Endodermal cell (in vitro differentiated cells): ENCODE measurements around the gene CD3D. TPM values are rescaled to one million over a fixed set of nuclear protein-coding genes. Genes with fewer than 3 reads are reported as not detected.
"Not testable (repeated sequence)": the region's sequence is repeated elsewhere in the genome, so short reads cannot be mapped to it uniquely, and the experiment has no call there.

Experiments used
- DNase-seq: peaks from one replicate; pipeline ENCODE4 v3.0.0-alpha.2; 2017
- H3K27ac ChIP-seq: 2 replicates; pipeline ENCODE4 v1.5.1; 2013; ENCODE audit warnings: mild to moderate bottlenecking, low read depth, low read length, moderate library complexity
- H3K27me3 ChIP-seq: 2 replicates; pipeline ENCODE4 v1.6.1; 2013; ENCODE audit warnings: mild to moderate bottlenecking, low read length, moderate library complexity; ENCODE audit not compliant: insufficient read depth, control insufficient read depth, poor library complexity, severe bottlenecking
- H3K36me3 ChIP-seq: 2 replicates; pipeline ENCODE4 v1.7.0; 2013; ENCODE audit warnings: mild to moderate bottlenecking, low read length, moderate library complexity; ENCODE audit not compliant: control insufficient read depth, insufficient read depth
- H3K4me1 ChIP-seq: one replicate; pipeline ENCODE4 v1.7.0; 2013; ENCODE audit warnings: low read length; ENCODE audit not compliant: control insufficient read depth, insufficient read depth
- H3K4me3 ChIP-seq: 2 replicates; pipeline ENCODE4 v1.5.1; 2013; ENCODE audit warnings: mild to moderate bottlenecking, low read length, moderate library complexity
- H3K9ac ChIP-seq: 2 replicates; pipeline ENCODE4 v1.6.1; 2013; ENCODE audit warnings: mild to moderate bottlenecking, low read length, moderate library complexity; ENCODE audit not compliant: poor library complexity, severe bottlenecking; ENCODE audit errors: extremely low read depth
- H3K9me3 ChIP-seq: 2 replicates; pipeline ENCODE4 v1.6.1; 2013; ENCODE audit warnings: mild to moderate bottlenecking, low read length, moderate library complexity; ENCODE audit not compliant: control insufficient read depth
- H3K27ac Mint-ChIP-seq: 2 replicates; pipeline ENCODE4 v1.8.0; 2020; ENCODE audit warnings: mixed read lengths
- H3K27me3 Mint-ChIP-seq: 2 replicates; pipeline ENCODE4 v1.8.0; 2021; ENCODE audit warnings: mild to moderate bottlenecking, mixed read lengths; ENCODE audit not compliant: insufficient read depth
- H3K36me3 Mint-ChIP-seq: 2 replicates; pipeline ENCODE4 v1.8.0; 2020; ENCODE audit warnings: low read depth, mixed read lengths
- H3K4me1 Mint-ChIP-seq: 2 replicates; pipeline ENCODE4 v1.8.0; 2020; ENCODE audit warnings: mixed read lengths
- H3K4me3 Mint-ChIP-seq: 2 replicates; pipeline ENCODE4 v1.8.0; 2020; ENCODE audit warnings: mild to moderate bottlenecking, moderate library complexity, mixed read lengths
- H3K9me3 Mint-ChIP-seq: 2 replicates; pipeline ENCODE4 v1.8.0; 2020; ENCODE audit warnings: mild to moderate bottlenecking, mixed read lengths
- WGBS, 2 experiments: methylation state at CpG; one replicate each; pipeline versions ENCODE4 v1.1.5 to v1.1.7; 2013; ENCODE audit warnings: missing lambda C conversion rate in 2 of 2, mixed read lengths in 1 of 2; ENCODE audit not compliant: insufficient coverage in 1 of 2, insufficient read length in 1 of 2; 5-methylcytosine and 5-hydroxymethylcytosine counted together
- total RNA-seq, 2 donors: library from RNA; stranded (reverse); fragmentation: NEBNext Ultra II Directional in 1 of 2; extraction: Animal tissue kit (Norgen Biotek cat#: 25700) in 1 of 2; gene quantifications; 2 replicates in 1 of 2; 3 replicates in 1 of 2; pipeline ENCODE4 v1.2.1, GENCODE V29; 2021
- TF ChIP-seq, protein P1 (sequence below): fragments of 200-600 bp; sonication (generic); conservative IDR thresholded peaks from 2 replicates; pipeline ENCODE4 v1.5.0; 2021; ENCODE audit warnings: antibody characterized with exemption, mild to moderate bottlenecking

CD3D gene
- total RNA-seq, 2 donors from 2014 or later: 0.92 TPM; not detected in 1

DNA sequence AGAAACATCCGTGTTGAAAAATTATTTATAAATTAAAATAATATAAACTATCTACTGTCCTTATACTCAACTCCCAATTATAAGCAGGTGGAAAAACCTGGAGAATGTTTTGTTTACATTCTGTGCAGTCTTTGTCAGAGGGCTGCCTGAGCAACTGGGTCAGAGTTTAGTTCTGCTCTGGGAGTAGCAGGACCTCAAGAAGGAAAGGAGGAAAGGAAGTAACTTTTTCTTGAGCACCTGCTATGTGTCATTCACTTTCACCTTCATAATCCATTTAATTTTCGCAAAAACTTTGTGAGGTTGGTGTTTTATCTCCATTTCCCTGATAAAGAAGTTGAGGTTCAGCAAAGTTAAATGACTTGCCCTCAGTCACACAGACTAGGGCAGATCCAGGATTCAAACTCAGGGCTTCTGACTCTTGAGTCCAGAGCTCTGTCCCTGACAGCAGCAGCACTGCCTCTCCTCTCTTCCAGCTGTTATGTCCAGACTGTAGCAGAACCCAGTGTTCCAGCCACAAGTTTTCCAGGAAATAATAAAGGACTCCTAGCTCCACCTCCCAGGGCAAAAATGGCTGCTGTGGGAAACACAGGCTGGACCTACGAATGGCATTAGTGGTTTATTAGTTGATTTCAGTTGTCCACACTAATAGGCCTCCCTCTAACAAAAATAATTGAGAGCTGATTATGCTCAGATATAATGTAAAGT lies 31.6 kb downstream of the CD3D start:
- no peaks in the 10 kb centered on the region for H3K36me3 ChIP-seq
- TF ChIP-seq, protein P1, sequence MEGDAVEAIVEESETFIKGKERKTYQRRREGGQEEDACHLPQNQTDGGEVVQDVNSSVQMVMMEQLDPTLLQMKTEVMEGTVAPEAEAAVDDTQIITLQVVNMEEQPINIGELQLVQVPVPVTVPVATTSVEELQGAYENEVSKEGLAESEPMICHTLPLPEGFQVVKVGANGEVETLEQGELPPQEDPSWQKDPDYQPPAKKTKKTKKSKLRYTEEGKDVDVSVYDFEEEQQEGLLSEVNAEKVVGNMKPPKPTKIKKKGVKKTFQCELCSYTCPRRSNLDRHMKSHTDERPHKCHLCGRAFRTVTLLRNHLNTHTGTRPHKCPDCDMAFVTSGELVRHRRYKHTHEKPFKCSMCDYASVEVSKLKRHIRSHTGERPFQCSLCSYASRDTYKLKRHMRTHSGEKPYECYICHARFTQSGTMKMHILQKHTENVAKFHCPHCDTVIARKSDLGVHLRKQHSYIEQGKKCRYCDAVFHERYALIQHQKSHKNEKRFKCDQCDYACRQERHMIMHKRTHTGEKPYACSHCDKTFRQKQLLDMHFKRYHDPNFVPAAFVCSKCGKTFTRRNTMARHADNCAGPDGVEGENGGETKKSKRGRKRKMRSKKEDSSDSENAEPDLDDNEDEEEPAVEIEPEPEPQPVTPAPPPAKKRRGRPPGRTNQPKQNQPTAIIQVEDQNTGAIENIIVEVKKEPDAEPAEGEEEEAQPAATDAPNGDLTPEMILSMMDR: no peak
- H3K27me3 ChIP-seq: no peaks in the 10 kb centered on the region
- no peak overlapping the region for H3K9ac ChIP-seq
- no peak overlapping the region for H3K27ac ChIP-seq
- H3K9me3 ChIP-seq: no peaks in the 10 kb centered on the region
- no peak for DNase-seq
- no peak overlapping the region for H3K4me3 ChIP-seq
- H3K9me3 Mint-ChIP-seq: no peaks in the 10 kb centered on the region
- 83% methylated on average over 1 of the region's 3 CpGs; no CpG with 5 or more reads in 1 of the 2 experiments for WGBS, 2 experiments
- H3K27ac Mint-ChIP-seq: no peak overlapping the region
- no peak overlapping the region for H3K4me3 Mint-ChIP-seq
- H3K4me1 Mint-ChIP-seq: peaks cover 24% of the 10 kb centered on the region
- peaks cover 13% of the 10 kb centered on the region for H3K27me3 Mint-ChIP-seq
- peaks cover 20% of the 10 kb centered on the region for H3K4me1 ChIP-seq
- H3K36me3 Mint-ChIP-seq: no peaks in the 10 kb centered on the region

DNA sequence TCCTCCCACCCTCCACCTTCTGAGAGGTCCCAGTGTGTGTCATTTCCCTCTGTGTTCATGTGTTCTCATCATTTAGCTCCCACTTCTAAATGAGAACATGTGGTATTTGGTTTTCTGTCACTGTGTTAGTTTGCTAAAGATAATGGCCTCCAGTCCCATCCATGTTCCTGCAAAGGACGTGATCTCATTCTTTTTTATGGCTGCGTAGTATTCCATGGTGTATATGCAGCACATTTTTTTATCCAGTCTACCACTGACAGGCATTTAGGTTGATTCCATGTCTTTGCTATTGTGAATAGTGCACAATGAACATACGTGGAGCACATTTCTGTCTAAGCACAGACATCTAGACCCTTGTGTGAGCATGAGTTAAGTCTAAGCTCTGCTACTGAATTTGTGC lies 32.2 kb downstream of the CD3D start:
- TF ChIP-seq, protein P1: no peak
- Mint-ChIP-seq H3K27ac (no peak overlapping the region), H3K9me3 (no peaks in the 10 kb centered on the region), H3K27me3 (peaks cover 13% of the 10 kb centered on the region), H3K4me1 (peaks cover 22% of the 10 kb centered on the region), H3K4me3 (no peak overlapping the region), H3K36me3 (no peaks in the 10 kb centered on the region)
- Histone ChIP-seq H3K27ac (no peak overlapping the region), H3K36me3 (no peaks in the 10 kb centered on the region), H3K9ac (no peak overlapping the region), H3K9me3 (no peaks in the 10 kb centered on the region), H3K4me3 (no peak overlapping the region), H3K4me1 (peaks cover 17% of the 10 kb centered on the region), H3K27me3 (no peaks in the 10 kb centered on the region)
- WGBS, 2 experiments: 91 to 100% methylated on average over 3 of the region's 3 CpGs
- DNase-seq: no peak

DNA sequence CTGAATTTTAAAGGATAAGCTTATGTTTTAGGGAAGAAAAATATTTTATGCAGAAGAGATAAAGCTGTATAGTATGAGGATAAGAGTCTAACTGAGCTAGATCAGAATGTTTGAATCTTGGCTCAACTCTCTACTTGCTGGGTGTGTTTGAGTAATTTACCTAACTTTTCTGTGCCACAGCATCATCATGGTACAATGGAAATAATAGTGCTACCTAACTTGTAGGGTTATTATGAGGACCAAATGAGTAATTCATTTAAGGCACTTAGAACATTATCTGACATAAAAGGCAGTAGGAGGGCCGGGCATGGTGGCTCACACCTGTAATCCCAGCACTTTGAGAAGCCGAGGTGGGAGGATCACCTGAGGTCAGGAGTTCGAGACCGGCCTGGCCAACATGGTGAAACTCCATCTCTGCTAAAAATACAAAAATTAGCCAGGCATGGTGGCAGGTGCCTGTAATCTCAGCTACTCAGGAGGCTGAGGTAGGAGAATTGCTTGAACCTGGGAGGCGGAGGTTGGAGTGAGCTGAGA lies 33.4 kb downstream of the CD3D start:
- H3K9me3 Mint-ChIP-seq, H3K4me3 ChIP-seq, H3K4me3 Mint-ChIP-seq, H3K27ac Mint-ChIP-seq, DNase-seq, H3K36me3 Mint-ChIP-seq, H3K36me3 ChIP-seq, H3K9ac ChIP-seq, H3K9me3 ChIP-seq, H3K27ac ChIP-seq, H3K27me3 ChIP-seq: not testable (repeated sequence)
- H3K4me1 ChIP-seq: peaks cover 14% of the 10 kb centered on the region
- H3K4me1 Mint-ChIP-seq: peaks cover 11% of the 10 kb centered on the region
- WGBS, 2 experiments: 86 to 93% methylated on average over 3 to 5 of the region's 5 CpGs
- peaks cover 15% of the 10 kb centered on the region for H3K27me3 Mint-ChIP-seq
